Measurements from ENCODE around the gene M1AP. TPM values are rescaled to one million over a fixed set of nuclear protein-coding genes. Genes with fewer than 3 reads are reported as not detected.

The M1AP gene
- total and polyA plus RNA-seq, 2 of the 8 experiments (the other 6 are each of a cell fraction or from before 2014, with no cell fraction given) = 4.8 TPM

DNA sequence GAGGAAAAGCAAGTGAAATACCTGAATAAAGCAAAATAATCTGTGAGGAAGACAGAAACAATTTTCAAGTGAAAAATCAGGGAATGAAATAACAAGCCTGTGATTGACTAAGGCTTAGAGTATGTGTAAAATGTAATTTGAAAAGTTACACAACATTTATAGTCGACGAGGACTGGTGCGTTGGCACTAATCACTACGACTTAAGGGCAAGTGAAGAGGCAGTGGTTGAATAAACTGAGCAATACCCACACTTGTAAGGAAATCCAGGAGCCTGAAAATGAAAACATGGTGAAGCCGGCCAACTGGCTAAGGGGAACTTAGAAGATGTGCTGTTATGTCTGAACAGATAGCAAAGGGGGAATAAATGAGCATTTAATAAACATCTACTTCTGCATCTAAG is 80.2 kb downstream of the M1AP start:
- no peak overlapping the region for H2AFZ ChIP-seq (ENCODE audit: low read length)
- no peak overlapping the region for H3K4me3 ChIP-seq (ENCODE audit: extremely low read depth in 1 of 4, insufficient read depth in 2 of 4, low read depth in 3 of 4, low read length in 4 of 4)
- H2AK5ac ChIP-seq (ENCODE audit: low read depth, low read length) = no peak overlapping the region
- peaks cover 2% of the 10 kb centered on the region; the same call in 1 of the 2 replicates for H3K23me2 ChIP-seq (ENCODE audit: low read depth, low read length)
- H3K56ac ChIP-seq (replicated peaks; ENCODE audit: insufficient read length, low read depth, low read length) = no peak overlapping the region
- 92% methylated on average over 5 of the region's 5 CpGs; no CpG with 5 or more reads in 1 of the 2 experiments for WGBS, 2 experiments (ENCODE audit: extremely low coverage in 1 of 2, insufficient coverage in 1 of 2, insufficient read length in 1 of 2, insufficient replicate concordance in 2 of 2, low coverage in 1 of 2, low lambda C conversion rate in 2 of 2, missing lambda C conversion rate in 1 of 2)
- H3K79me2 ChIP-seq (ENCODE audit: control insufficient read depth in 1 of 2, insufficient read depth in 2 of 2, low read length in 2 of 2) = no peaks in the 10 kb centered on the region
- H2BK5ac ChIP-seq (ENCODE audit: low read depth, low read length) = no peak overlapping the region
- H4K8ac ChIP-seq (ENCODE audit: extremely low read depth, insufficient read depth, low read length) = no peak overlapping the region
- no peak overlapping the region for H2BK15ac ChIP-seq (ENCODE audit: low read length)
- H4K5ac ChIP-seq (ENCODE audit: insufficient read length, low read depth, low read length) = no peak overlapping the region
- H3K4me1 ChIP-seq (replicated peaks in 1 of 4; ENCODE audit: control insufficient read depth in 3 of 4, insufficient read depth in 4 of 4, low read length in 3 of 4) = no peaks in the 10 kb centered on the region
- ChIA-PET CTCF (ENCODE audit: partially characterized antibody) (interaction anchor here (0.9 to 4.4 kb wide), 4 partner anchors 7 to 22 kb away, joined by 3 to 24 read pairs (median 3); no protein-coding TSS in a partner anchor), POLR2A (ENCODE audit: partially characterized antibody) (interaction anchor here (1.0 to 1.2 kb wide), 2 partner anchors 11 to 13 kb away, joined by 3 to 4 read pairs; no protein-coding TSS in a partner anchor)
- H3K4me2 ChIP-seq (ENCODE audit: insufficient read depth in 1 of 2, low read depth in 2 of 2, low read length in 2 of 2) = no peak overlapping the region
- H3K18ac ChIP-seq (ENCODE audit: extremely low read depth, low read length) = no peak overlapping the region
- H3K14ac ChIP-seq (ENCODE audit: insufficient read length) = no peak overlapping the region
- no peaks in the 10 kb centered on the region for H3K27me3 ChIP-seq (replicated peaks in 1 of 4; ENCODE audit: control insufficient read depth in 3 of 4, extremely low read depth in 1 of 4, insufficient read depth in 3 of 4, low read length in 3 of 4)
- H2BK20ac ChIP-seq (ENCODE audit: low read length) = no peak overlapping the region
- no peak overlapping the region for H2BK120ac ChIP-seq (replicated peaks; ENCODE audit: low read depth, low read length)
- no peaks in the 10 kb centered on the region for H4K20me1 ChIP-seq (replicated peaks in 1 of 2; ENCODE audit: control insufficient read depth in 1 of 2, insufficient read depth in 2 of 2, low read length in 2 of 2)
- 0 out of 2 replicates have a peak, but pooled peaks cover 2% of the 10 kb centered on the region for H3K79me1 ChIP-seq (ENCODE audit: low read depth, low read length)
- H3K27ac ChIP-seq (ENCODE audit: low read depth, low read length) = no peak overlapping the region
- no peak overlapping the region for H3K23ac ChIP-seq (ENCODE audit: insufficient read length)
- DNase-seq (ENCODE audit: low read depth in 1 of 2, low spot score in 2 of 2) (no peak), FAIRE-seq (no peak)
- H3K9me3 ChIP-seq (ENCODE audit: insufficient read depth in 2 of 2, low read depth in 1 of 2, low read length in 1 of 2) = no peaks in the 10 kb centered on the region
- no peaks in the 10 kb centered on the region for H3K36me3 ChIP-seq (ENCODE audit: control insufficient read depth in 2 of 4, insufficient read depth in 4 of 4, low read length in 3 of 4)
- H4K91ac ChIP-seq (replicated peaks; ENCODE audit: insufficient read length, low read length) = no peak overlapping the region
- no peak overlapping the region for H3K4ac ChIP-seq (replicated peaks; ENCODE audit: insufficient read length, low read depth, low read length)
- H3K9ac ChIP-seq (replicated peaks in 1 of 4; ENCODE audit: extremely low read depth in 1 of 4, low read depth in 3 of 4, low read length in 3 of 4) = no peak overlapping the region
- no peak overlapping the region for H2BK12ac ChIP-seq (ENCODE audit: low read depth, low read length)
- TF ChIP-seq BCL11A (IDR thresholded peaks at IDR 0.05; ENCODE audit: low read depth in 2 of 2, low read length in 2 of 2) (no peak), ZNF274 (IDR thresholded peaks at IDR 0.05; ENCODE audit: borderline replicate concordance, extremely low read depth, low read length) (no peak), SIX5 (IDR thresholded peaks at IDR 0.05; ENCODE audit: low read depth, low read length) (no peak), ATF2 (IDR thresholded peaks at IDR 0.05; ENCODE audit: low read length) (no peak), CEBPB (IDR thresholded peaks at IDR 0.05; ENCODE audit: low read depth, low read length) (no peak), KDM5A (IDR thresholded peaks at IDR 0.05; ENCODE audit: low read length) (no peak), BRCA1 (IDR thresholded peaks at IDR 0.05; ENCODE audit: low read depth, low read length) (no peak), ATF3 (IDR thresholded peaks at IDR 0.05; ENCODE audit: insufficient read depth, low read depth, low read length) (no peak), EP300 (IDR thresholded peaks at IDR 0.05; ENCODE audit: borderline replicate concordance in 1 of 2, low read depth in 2 of 2, low read length in 2 of 2) (no peak), SP2 (IDR thresholded peaks at IDR 0.05; ENCODE audit: low read length) (no peak), JUN (IDR thresholded peaks at IDR 0.05; ENCODE audit: low read depth, low read length) (no peak), POLR2AphosphoS5 (IDR thresholded peaks at IDR 0.05; ENCODE audit: low read depth, low read length) (no peak), CHD2 (IDR thresholded peaks at IDR 0.05; ENCODE audit: low read length) (no peak)
